Stimulated activated memory B cell treated with anti-CD40 and anti-IgM and Interleukin-4, amounts not matched to agents 10 μg/mL and 1 μg/mL and 100 μg/mL, for 72 hours (primary cell): ENCODE data around the gene TRIM54.

Source experiments
- ATAC-seq: fragments of 150-1000 bp; cut with Tn5 transposase; 2 replicates; pipeline ENCODE4 v1.10.0; 2021
- H3K27ac Mint-ChIP-seq: one replicate; pipeline ENCODE4 v1.8.0; 2022; ENCODE audit warnings: mild to moderate bottlenecking, mixed read lengths
- H3K27me3 Mint-ChIP-seq: one replicate; pipeline ENCODE4 v1.8.0; 2022; ENCODE audit warnings: mixed read lengths
- H3K36me3 Mint-ChIP-seq: one replicate; pipeline ENCODE4 v1.8.0; 2022; ENCODE audit warnings: mixed read lengths
- H3K4me1 Mint-ChIP-seq: one replicate; pipeline ENCODE4 v1.8.0; 2022; ENCODE audit warnings: mixed read lengths
- H3K4me3 Mint-ChIP-seq: one replicate; pipeline ENCODE4 v1.8.0; 2022; ENCODE audit warnings: mild to moderate bottlenecking, moderate library complexity, mixed read lengths
- H3K9me3 Mint-ChIP-seq: one replicate; pipeline ENCODE4 v1.8.0; 2022; ENCODE audit warnings: mixed read lengths

The TRIM54 gene

GRCh38 chr2:27249891-27250651 is 32.2 kb upstream of the TRIM54 start:
- Mint-ChIP-seq H3K27me3 (peaks cover 35% of the 10 kb centered on the region), H3K9me3 (no peaks in the 10 kb centered on the region), H3K36me3 (no peaks in the 10 kb centered on the region), H3K4me1 (peaks cover 9% of the 10 kb centered on the region), H3K27ac (no peak overlapping the region), H3K4me3 (no peak overlapping the region)
- ATAC-seq: peak; percentile 71

- no peak for ATAC-seq
- no peak overlapping the region for H3K27ac Mint-ChIP-seq
- no peak overlapping the region for H3K4me3 Mint-ChIP-seq
- H3K27me3 Mint-ChIP-seq: peaks cover 43% of the 10 kb centered on the region
- no peaks in the 10 kb centered on the region for H3K36me3 Mint-ChIP-seq
- H3K4me1 Mint-ChIP-seq: peaks cover 9% of the 10 kb centered on the region
- H3K9me3 Mint-ChIP-seq: no peaks in the 10 kb centered on the region
Observed at GRCh38 chr2:27250652-27251379, 31.4 kb upstream of the TRIM54 start.

- Mint-ChIP-seq H3K9me3 (no peaks in the 10 kb centered on the region), H3K4me1 (peaks cover 9% of the 10 kb centered on the region), H3K4me3 (no peak overlapping the region), H3K27me3 (peaks cover 52% of the 10 kb centered on the region), H3K36me3 (no peaks in the 10 kb centered on the region), H3K27ac (no peak overlapping the region)
- no peak for ATAC-seq
Observed at GRCh38 chr2:27251766-27252165, 30.5 kb upstream of the TRIM54 start.

- Mint-ChIP-seq H3K4me3 (no peak overlapping the region), H3K4me1 (peaks cover 9% of the 10 kb centered on the region), H3K27ac (no peak overlapping the region), H3K9me3 (no peaks in the 10 kb centered on the region), H3K27me3 (peaks cover 75% of the 10 kb centered on the region), H3K36me3 (no peaks in the 10 kb centered on the region)
- peak; percentile 29 for ATAC-seq
Observed at GRCh38 chr2:27255187-27255586, 27.0 kb upstream of the TRIM54 start.

GRCh38 chr2:27255660-27256059 is 26.6 kb upstream of the TRIM54 start:
- Mint-ChIP-seq H3K27me3 (peaks cover 76% of the 10 kb centered on the region), H3K36me3 (no peaks in the 10 kb centered on the region), H3K4me3 (no peak overlapping the region), H3K4me1 (peaks cover 6% of the 10 kb centered on the region), H3K27ac (no peak overlapping the region), H3K9me3 (no peaks in the 10 kb centered on the region)
- ATAC-seq: no peak

GRCh38 chr2:27256855-27257454 is 25.3 kb upstream of the TRIM54 start:
- H3K27ac Mint-ChIP-seq: no peak overlapping the region
- H3K4me3 Mint-ChIP-seq: no peak overlapping the region
- H3K27me3 Mint-ChIP-seq: peaks cover 77% of the 10 kb centered on the region
- no peaks in the 10 kb centered on the region for H3K36me3 Mint-ChIP-seq
- ATAC-seq: no peak
- H3K4me1 Mint-ChIP-seq: peaks cover 11% of the 10 kb centered on the region
- no peaks in the 10 kb centered on the region for H3K9me3 Mint-ChIP-seq

GRCh38 chr2:27258051-27258450 is 24.2 kb upstream of the TRIM54 start:
- peaks cover 81% of the 10 kb centered on the region for H3K27me3 Mint-ChIP-seq
- no peaks in the 10 kb centered on the region for H3K9me3 Mint-ChIP-seq
- no peak overlapping the region for H3K4me3 Mint-ChIP-seq
- no peak overlapping the region for H3K27ac Mint-ChIP-seq
- peaks cover 13% of the 10 kb centered on the region for H3K4me1 Mint-ChIP-seq
- H3K36me3 Mint-ChIP-seq: no peaks in the 10 kb centered on the region
- no peak for ATAC-seq

GRCh38 chr2:27261241-27261925 is 20.8 kb upstream of the TRIM54 start:
- no peak for ATAC-seq
- peaks cover 76% of the 10 kb centered on the region for H3K27me3 Mint-ChIP-seq

GRCh38 chr2:27261926-27262298 is 20.3 kb upstream of the TRIM54 start:
- peak overlapping the region; percentile 75 for H3K4me3 Mint-ChIP-seq

More at GRCh38 chr2:27261241-27261925, 20.8 kb upstream of the TRIM54 start:
- Mint-ChIP-seq H3K27ac (no peak overlapping the region), H3K9me3 (no peaks in the 10 kb centered on the region), H3K36me3 (no peaks in the 10 kb centered on the region), H3K4me3 (peak overlapping the region; percentile 75), H3K4me1 (peaks cover 31% of the 10 kb centered on the region)

GRCh38 chr2:27262379-27263286 is 19.6 kb upstream of the TRIM54 start, which contains the start of gene SLC30A3:
Gene SLC30A3 (minus strand): TSS chr2:27263047. CDS start chr2:27262906, 141 bp downstream.
- H3K27me3 Mint-ChIP-seq: peaks cover 64% of the 10 kb centered on the region
- H3K27ac Mint-ChIP-seq: peak within 1 kb of the TSS; percentile 5

More at GRCh38 chr2:27261926-27262298, 20.3 kb upstream of the TRIM54 start:
- H3K27ac Mint-ChIP-seq: no peak overlapping the region
- no peak for ATAC-seq
- no peaks in the 10 kb centered on the region for H3K9me3 Mint-ChIP-seq
- H3K4me1 Mint-ChIP-seq: peaks cover 31% of the 10 kb centered on the region
- H3K27me3 Mint-ChIP-seq: peaks cover 71% of the 10 kb centered on the region
- H3K36me3 Mint-ChIP-seq: no peaks in the 10 kb centered on the region

GRCh38 chr2:27263287-27264252 is 18.7 kb upstream of the TRIM54 start:
- peak overlapping the region; percentile 5 for H3K27ac Mint-ChIP-seq
- H3K36me3 Mint-ChIP-seq: no peaks in the 10 kb centered on the region
- peak overlapping the region; percentile 84 for H3K4me3 Mint-ChIP-seq
- no peak for ATAC-seq
- H3K4me1 Mint-ChIP-seq: peaks cover 31% of the 10 kb centered on the region
- no peaks in the 10 kb centered on the region for H3K9me3 Mint-ChIP-seq
- peaks cover 55% of the 10 kb centered on the region for H3K27me3 Mint-ChIP-seq

More at GRCh38 chr2:27262379-27263286, 19.6 kb upstream of the TRIM54 start, which contains the start of gene SLC30A3:
- Mint-ChIP-seq H3K36me3 (no peaks in the 10 kb centered on the region), H3K9me3 (no peaks in the 10 kb centered on the region), H3K4me3 (peak within 1 kb of the TSS; percentile 84), H3K4me1 (peaks cover 31% of the 10 kb centered on the region)
- peak; percentile 71 for ATAC-seq

GRCh38 chr2:27264253-27264752 is 17.9 kb upstream of the TRIM54 start:
- H3K36me3 Mint-ChIP-seq: no peaks in the 10 kb centered on the region
- H3K27me3 Mint-ChIP-seq: peaks cover 50% of the 10 kb centered on the region
- H3K27ac Mint-ChIP-seq: no peak overlapping the region
- peaks cover 31% of the 10 kb centered on the region for H3K4me1 Mint-ChIP-seq
- no peaks in the 10 kb centered on the region for H3K9me3 Mint-ChIP-seq
- ATAC-seq: peak; percentile 47
- H3K4me3 Mint-ChIP-seq: peak overlapping the region; percentile 84
